Activated CD8-positive, alpha-beta memory T cell treated with anti-CD3 and anti-CD28 coated beads, Interleukin-2, amount 50 U/mL, for 48 hours (primary cell): ENCODE results near the gene FAT4.

Experiments used
- DNase-seq: peaks from one replicate; pipeline ENCODE4 v3.0.0-alpha.2; 2020

The FAT4 gene

GRCh38 chr4:125314676-125315575, at the start of gene FAT4:
TSS of gene FAT4 (plus strand) at chr4:125314955. CDS start at chr4:125316412, 1,457 bp downstream.
- peak; percentile 64 for DNase-seq

GRCh38 chr4:125265846-125266245, 48.9 kb upstream of the FAT4 start:
- DNase-seq = no peak

GRCh38 chr4:125266901-125267604, 47.7 kb upstream of the FAT4 start:
- DNase-seq = no peak

- no peak for DNase-seq
Observed at GRCh38 chr4:125267630-125268029, 47.1 kb upstream of the FAT4 start.

GRCh38 chr4:125268068-125268755, 46.5 kb upstream of the FAT4 start:
- DNase-seq = no peak

- no peak for DNase-seq
Observed at GRCh38 chr4:125276811-125277210, 37.9 kb upstream of the FAT4 start.

- no peak for DNase-seq
Observed at GRCh38 chr4:125277790-125278189, 37.0 kb upstream of the FAT4 start.

- no peak for DNase-seq
Observed at GRCh38 chr4:125280892-125281403, 33.8 kb upstream of the FAT4 start.

- no peak for DNase-seq
Observed at GRCh38 chr4:125283707-125284279, 31.0 kb upstream of the FAT4 start.

GRCh38 chr4:125297116-125297515, 17.6 kb upstream of the FAT4 start:
- no peak for DNase-seq

GRCh38 chr4:125303058-125303457, 11.7 kb upstream of the FAT4 start:
- no peak for DNase-seq

GRCh38 chr4:125303821-125304220, 10.9 kb upstream of the FAT4 start:
- DNase-seq = no peak

- no peak for DNase-seq
Observed at GRCh38 chr4:125306112-125306511, 8.6 kb upstream of the FAT4 start.

GRCh38 chr4:125306533-125306932, 8.2 kb upstream of the FAT4 start:
- DNase-seq = no peak

- DNase-seq = no peak
Observed at GRCh38 chr4:125311503-125311902, 3.3 kb upstream of the FAT4 start.

GRCh38 chr4:125313497-125313896, 1.3 kb upstream of the FAT4 start:
- DNase-seq = no peak

- DNase-seq = no peak
Observed at GRCh38 chr4:125313989-125314667, 627 bp upstream of the FAT4 start.

GRCh38 chr4:125315576-125316400, 1.0 kb downstream of the FAT4 start:
- DNase-seq = peak; percentile 58

GRCh38 chr4:125316401-125316790, 1.6 kb downstream of the FAT4 start:
- DNase-seq = peak; percentile 51

- DNase-seq = no peak
Observed at GRCh38 chr4:125316791-125317524, 2.2 kb downstream of the FAT4 start.

- no peak for DNase-seq
Observed at GRCh38 chr4:125317525-125317877, 2.7 kb downstream of the FAT4 start.
